HFFc6 (cell line): Measurements from ENCODE around the gene RGS9. TPM values are rescaled to one million over a fixed set of nuclear protein-coding genes. Genes with fewer than 3 reads are reported as not detected.

Experiments
- DNase-seq: peaks from one replicate; pipeline ENCODE4 v3.0.0-alpha.2; 2018
- H3K27ac Mint-ChIP-seq: 2 replicates; pipeline ENCODE4 v1.8.0; 2020; ENCODE audit warnings: mild to moderate bottlenecking, mixed read lengths
- H3K27me3 Mint-ChIP-seq: 2 replicates; pipeline ENCODE4 v1.8.0; 2021; ENCODE audit warnings: mild to moderate bottlenecking, moderate library complexity, mixed read lengths; ENCODE audit not compliant: insufficient read depth
- H3K36me3 Mint-ChIP-seq: 2 replicates; pipeline ENCODE4 v1.8.0; 2021; ENCODE audit warnings: low read depth, mixed read lengths
- H3K4me1 Mint-ChIP-seq: 2 replicates; pipeline ENCODE4 v1.8.0; 2020; ENCODE audit warnings: low read depth, mixed read lengths
- H3K4me3 Mint-ChIP-seq: 2 replicates; pipeline ENCODE4 v1.8.0; 2020; ENCODE audit warnings: mild to moderate bottlenecking, moderate library complexity, mixed read lengths
- H3K9me3 Mint-ChIP-seq: 2 replicates; pipeline ENCODE4 v1.8.0; 2020; ENCODE audit warnings: mild to moderate bottlenecking, mixed read lengths
- total RNA-seq, 6 experiments: library from RNA; stranded (reverse); fragmentation: NEBNext Ultra II Directional; extraction: Animal tissue kit (Norgen Biotek cat#: 25700); gene quantifications; 2 replicates in 1 of 6; 3 replicates in 5 of 6; pipeline ENCODE4 v1.2.3, GENCODE V29; 2021
- TF ChIP-seq, protein P1 (sequence below): fragments of 200-600 bp; sonication (generic); IDR thresholded peaks from 2 replicates; pipeline ENCODE4 v1.5.0; 2021; ENCODE audit warnings: antibody characterized with exemption, mild to moderate bottlenecking

Gene RGS9
- total RNA-seq, 6 experiments from 2014 or later: 0.31 to 0.97 (median 0.42) TPM

DNA sequence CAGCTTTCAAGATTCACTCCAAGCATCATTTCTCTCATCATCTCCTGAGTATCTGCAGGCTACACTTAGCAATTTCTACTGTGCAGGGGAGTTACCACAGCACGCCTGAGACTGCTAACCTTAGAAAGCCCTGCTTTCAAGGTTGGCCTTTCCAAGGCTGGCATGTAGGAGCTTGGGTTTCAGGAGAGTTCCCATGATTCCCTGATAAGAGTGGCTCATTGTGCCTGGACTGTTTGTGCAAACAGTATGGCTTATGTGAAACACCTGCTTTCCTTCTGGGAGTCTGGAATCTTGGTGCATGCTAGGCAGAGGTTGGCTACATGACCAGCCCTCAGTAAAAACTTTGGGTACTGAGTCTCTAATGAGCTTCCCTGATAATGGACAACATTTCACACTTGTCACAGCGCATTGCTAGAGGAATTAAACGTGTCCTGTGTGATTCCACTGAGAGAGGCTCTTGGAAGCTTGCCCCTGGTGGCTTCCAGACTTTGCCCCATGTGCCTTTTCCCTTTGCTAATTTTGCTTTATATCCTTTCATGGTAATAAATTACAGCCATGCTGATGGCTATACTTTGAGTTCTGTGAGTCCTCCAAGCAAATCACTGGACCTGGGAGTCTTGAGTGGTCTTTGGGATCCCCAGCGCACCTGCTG is 19.7 kb upstream of the RGS9 start:
- no peaks in the 10 kb centered on the region; the same call in 1 of the 2 replicates for H3K4me1 Mint-ChIP-seq
- DNase-seq: no peak
- H3K27me3 Mint-ChIP-seq: peaks cover 5% of the 10 kb centered on the region
- no peaks in the 10 kb centered on the region; the same call in 1 of the 2 replicates for H3K36me3 Mint-ChIP-seq
- no peaks in the 10 kb centered on the region for H3K9me3 Mint-ChIP-seq
- H3K4me3 Mint-ChIP-seq: no peak overlapping the region
- TF ChIP-seq, protein P1, sequence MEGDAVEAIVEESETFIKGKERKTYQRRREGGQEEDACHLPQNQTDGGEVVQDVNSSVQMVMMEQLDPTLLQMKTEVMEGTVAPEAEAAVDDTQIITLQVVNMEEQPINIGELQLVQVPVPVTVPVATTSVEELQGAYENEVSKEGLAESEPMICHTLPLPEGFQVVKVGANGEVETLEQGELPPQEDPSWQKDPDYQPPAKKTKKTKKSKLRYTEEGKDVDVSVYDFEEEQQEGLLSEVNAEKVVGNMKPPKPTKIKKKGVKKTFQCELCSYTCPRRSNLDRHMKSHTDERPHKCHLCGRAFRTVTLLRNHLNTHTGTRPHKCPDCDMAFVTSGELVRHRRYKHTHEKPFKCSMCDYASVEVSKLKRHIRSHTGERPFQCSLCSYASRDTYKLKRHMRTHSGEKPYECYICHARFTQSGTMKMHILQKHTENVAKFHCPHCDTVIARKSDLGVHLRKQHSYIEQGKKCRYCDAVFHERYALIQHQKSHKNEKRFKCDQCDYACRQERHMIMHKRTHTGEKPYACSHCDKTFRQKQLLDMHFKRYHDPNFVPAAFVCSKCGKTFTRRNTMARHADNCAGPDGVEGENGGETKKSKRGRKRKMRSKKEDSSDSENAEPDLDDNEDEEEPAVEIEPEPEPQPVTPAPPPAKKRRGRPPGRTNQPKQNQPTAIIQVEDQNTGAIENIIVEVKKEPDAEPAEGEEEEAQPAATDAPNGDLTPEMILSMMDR: no peak
- no peak overlapping the region for H3K27ac Mint-ChIP-seq

DNA sequence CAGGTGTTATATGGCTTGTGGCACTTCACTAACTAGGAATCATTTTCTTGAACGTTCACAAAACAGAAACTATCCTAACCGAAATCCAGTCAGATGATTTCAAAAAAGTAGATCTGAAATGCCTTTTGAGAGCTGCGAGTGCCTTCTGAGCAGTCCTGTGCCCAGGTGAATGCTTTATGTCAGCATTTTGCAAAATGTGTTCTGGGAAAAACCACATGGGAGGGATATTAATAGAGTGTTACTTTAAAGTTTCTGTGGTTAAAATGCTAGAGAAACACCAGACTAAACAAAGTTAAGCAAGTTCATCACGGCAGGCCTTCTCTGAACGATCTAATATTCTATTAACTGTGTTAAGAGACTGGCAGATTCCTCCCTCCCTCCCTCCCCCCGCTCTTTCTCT is 15.8 kb upstream of the RGS9 start:
- no peak for DNase-seq
- Mint-ChIP-seq H3K9me3 (no peaks in the 10 kb centered on the region), H3K4me3 (no peak overlapping the region), H3K36me3 (no peaks in the 10 kb centered on the region; the same call in 1 of the 2 replicates), H3K27ac (no peak overlapping the region), H3K27me3 (peaks cover 10% of the 10 kb centered on the region), H3K4me1 (peaks cover 8% of the 10 kb centered on the region)
- TF ChIP-seq, protein P1: no peak

DNA sequence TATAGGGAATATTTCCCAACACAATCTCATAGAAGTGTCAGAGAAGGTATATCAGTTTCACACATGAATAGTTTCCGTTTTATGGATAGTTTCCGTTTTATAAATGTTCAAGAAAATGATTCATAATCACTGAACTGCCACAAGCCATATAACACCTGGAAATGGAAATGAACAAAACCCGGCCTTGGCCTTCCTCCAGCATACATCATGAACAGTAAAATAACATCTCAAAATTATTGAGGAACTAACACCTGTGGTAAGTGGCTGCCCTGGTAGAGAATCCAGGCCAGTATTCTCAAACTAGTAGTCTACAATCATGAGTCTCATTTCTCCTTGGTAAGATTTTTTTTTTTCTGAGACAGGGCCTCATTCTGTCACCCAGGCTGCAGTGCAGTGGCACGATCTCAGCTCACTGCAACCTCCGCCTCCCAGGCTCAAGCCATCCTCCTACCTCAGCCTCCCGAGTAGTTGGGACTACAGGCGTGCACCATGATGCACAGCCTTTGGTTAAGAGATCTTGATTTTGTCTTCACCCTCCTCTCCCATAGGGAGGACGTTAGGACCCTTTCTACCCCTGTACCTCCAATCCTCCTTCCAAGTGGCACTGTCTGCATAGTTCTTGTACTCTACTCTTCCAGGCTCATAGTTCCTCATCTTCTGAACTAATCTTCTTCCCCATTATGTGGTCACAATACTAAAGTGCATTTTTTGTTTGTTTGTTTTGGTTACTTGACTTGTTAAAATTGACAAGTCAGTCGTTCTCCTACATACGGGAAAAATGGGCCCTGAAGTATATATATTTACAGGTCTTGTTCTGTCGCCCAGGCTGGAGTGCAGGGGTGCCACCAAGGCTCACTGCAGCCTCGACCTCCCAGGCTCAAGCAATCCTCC is 15.0 kb upstream of the RGS9 start:
- Mint-ChIP-seq H3K9me3 (no peaks in the 10 kb centered on the region), H3K36me3 (no peaks in the 10 kb centered on the region; the same call in 1 of the 2 replicates), H3K27ac (peak overlapping the region; percentile 86), H3K27me3 (peaks cover 11% of the 10 kb centered on the region), H3K4me3 (peak overlapping the region; percentile 84), H3K4me1 (peaks cover 8% of the 10 kb centered on the region)
- TF ChIP-seq, protein P1: no peak
- no peak for DNase-seq

DNA sequence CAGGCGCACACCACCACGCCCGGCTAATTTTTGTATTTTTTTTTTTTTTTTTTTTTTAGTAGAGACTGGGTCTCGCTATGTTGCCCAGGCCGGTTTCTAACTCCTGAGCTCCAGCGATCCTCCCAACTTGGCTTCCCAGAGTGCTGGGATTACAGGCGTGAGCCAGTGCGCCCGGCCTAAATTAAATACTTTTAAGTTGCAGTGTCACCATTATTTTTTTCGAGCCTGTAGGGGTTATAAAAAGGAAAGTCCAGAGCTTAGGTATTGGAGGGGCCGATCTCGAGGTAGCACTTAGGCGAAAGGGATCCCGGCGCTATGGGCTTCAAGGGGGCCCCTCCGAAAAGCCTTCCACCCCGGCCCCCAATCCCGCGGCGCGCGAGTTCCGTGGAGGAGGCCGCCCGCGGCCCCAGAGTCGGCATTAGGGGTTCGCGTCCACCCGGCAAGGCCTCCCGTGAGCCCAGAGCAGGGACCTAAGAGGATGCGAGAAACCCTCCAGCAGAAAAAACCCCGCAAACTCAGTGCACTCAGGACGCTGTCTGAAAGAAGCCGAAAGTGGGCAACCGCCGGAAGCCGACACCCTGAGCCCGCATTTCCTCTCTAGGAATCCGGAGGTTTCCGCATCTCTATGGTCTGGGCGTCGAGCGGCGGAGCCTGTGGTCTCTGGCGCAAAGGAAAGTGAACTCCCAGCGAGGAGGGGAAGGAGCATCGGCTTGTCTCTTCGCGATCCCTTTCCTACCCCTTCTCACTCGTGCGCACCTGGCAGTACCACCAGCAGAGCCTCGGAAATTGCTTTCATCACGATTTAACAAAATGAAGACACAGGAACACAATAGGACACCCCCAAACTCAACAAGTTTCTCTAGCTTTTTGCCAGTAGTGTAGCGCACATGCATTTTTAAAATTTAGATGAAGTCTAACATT is 14.1 kb upstream of the RGS9 start:
- Mint-ChIP-seq H3K4me1 (peaks cover 8% of the 10 kb centered on the region), H3K27ac (peak overlapping the region; percentile 86), H3K27me3 (peaks cover 19% of the 10 kb centered on the region), H3K4me3 (peak overlapping the region; percentile 84), H3K36me3 (no peaks in the 10 kb centered on the region; the same call in 1 of the 2 replicates), H3K9me3 (no peaks in the 10 kb centered on the region)
- DNase-seq: peak; percentile 81
- TF ChIP-seq, protein P1: no peak
